HG03045 (cell line): ENCODE results near the gene ADGRV1.

Experiments used
- ATAC-seq: cut with Tn5 transposase; IDR thresholded peaks from one replicate; pipeline ENCODE4 v1.9.1; 2021; ENCODE audit warnings: mild to moderate bottlenecking, moderate library complexity; ENCODE audit not compliant: unreplicated experiment

The ADGRV1 gene

GRCh38 chr5:91178461-91178860, 619.9 kb downstream of the ADGRV1 start:
- no peak for ATAC-seq

DNA sequence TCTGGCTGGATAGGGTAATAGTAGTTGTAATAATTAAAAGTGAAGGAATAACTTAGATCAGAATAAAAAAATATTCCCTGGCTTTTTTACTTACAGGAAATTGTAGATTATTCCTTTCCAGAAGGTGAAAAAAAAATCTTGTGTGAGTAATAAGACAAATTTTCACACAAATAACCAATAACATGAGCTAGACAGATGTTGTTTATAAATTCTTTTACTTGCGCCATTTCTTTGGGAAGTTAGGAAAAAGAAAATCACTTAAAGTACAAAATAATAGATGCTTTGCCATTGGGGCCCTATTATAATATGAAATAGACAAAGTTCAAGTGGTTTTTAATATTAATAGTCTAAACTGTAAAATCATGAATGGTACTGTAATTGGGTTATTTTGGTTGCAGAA, 620.4 kb downstream of the ADGRV1 start:
- no peak for ATAC-seq

DNA sequence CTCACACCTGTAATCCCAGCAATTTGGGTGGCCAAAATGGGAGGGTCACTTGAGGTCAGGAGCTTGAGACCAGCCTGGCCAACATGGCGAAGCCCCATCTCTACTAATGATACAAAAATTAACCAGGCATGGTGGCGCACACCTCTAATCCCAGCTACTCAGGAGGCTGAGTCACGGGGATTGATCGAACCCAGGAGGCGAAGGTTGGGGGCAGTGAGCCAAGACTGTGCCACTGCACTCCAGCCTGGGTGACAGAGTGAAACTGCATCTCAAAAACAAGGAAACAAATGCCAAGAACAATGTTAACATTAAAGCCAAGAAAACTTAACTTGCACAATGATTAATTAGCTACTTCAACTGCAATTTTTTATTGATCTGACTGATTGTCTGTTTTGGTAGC, 621.9 kb downstream of the ADGRV1 start:
- no peak for ATAC-seq

GRCh38 chr5:91182763-91183162, 624.2 kb downstream of the ADGRV1 start:
- ATAC-seq = no peak

DNA sequence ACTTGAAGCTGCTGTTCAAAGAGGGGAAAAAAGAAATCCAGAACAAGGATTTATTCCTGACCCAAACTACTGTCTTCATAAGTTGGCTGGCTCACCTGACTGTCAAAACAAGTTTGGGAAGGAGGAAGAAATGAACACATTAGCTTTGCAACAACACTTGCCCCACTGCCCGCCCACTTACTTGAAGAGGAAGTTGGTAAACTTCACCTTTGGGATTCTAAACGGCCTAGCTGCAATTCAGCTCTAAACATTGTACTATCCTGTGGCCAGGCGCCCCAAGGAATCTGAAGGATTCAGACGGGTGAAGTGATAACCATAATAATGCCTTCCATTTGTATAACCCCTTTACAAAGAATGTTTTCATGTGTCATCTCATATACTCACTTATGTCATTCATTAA, 625.1 kb downstream of the ADGRV1 start:
- no peak for ATAC-seq

GRCh38 chr5:91186101-91186500, 627.5 kb downstream of the ADGRV1 start:
- no peak for ATAC-seq

DNA sequence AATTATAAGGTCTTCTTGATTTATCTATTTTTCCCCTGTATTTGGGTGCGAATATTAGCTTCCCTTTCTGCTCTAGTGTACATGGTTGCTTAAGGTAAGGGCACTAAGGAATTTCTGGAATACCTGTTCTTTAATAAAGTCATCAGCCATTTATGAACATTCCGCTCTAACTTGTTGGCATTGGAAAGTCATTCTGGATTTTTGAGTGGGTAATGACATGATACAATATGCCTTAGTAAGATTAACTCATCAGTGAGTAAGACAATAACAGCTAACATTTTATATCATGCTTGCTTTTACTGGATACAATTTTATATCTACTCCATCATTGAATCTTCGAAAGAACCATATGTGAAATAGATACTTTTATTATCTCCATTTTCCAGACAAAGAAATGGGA, 628.4 kb downstream of the ADGRV1 start:
- ATAC-seq = no peak

DNA sequence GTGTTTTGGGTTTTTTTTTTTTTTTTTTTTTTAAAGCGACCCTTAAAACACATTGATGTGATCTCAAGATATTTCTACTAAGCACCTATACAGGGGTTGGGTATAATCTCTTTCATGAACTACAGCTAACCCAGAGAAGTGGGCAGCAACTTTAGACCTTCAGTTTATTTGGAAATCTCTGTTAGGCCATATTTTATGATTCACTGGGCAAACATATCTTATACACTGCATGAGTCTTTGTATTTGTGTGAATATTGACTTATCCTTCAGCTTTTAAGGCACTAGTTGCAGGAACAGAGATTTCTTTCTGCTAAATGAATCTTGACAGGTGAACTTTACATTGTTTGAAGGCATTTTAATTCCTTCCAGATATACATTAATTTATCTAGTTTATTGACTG, 630.2 kb downstream of the ADGRV1 start:
- no peak for ATAC-seq

DNA sequence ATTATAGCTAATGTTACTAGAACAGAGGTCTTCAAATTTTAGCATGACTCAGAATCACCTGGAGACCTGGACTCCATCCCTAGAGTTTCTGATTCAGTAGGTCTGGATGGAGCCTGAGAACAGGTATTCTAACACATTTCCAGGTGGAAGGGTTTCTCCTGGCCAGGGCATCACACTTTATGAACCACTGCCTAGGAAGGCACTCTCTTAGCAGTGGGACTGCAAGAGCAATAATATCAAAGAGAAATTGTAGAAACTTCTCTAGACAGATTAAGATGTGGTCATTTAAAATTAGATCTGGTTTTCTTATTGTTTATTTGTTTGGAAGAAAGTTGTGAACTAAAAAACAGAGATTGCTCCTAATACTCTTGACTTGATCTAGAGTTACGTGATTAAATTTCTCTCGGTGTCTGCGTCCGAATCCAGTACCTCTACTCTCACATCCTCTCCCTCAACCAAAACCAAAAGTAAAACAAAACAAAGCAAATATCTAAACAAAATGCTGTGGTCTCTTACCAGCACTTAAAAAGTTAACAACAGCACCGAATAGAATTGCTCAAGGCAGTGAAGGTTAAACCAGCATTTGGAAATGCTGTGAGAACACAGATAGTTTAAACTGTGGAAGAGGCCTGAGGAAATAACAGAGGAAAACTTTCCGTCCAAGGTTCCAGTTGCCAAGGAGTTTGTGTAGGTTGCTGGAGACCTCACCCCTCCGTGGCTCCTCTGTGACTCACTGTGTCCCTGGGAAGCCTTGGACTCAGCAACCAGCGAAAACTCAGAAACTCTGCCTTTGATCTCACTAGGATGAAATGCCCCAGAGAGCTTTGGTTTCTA, 631.1 kb downstream of the ADGRV1 start:
- ATAC-seq = no peak

GRCh38 chr5:91190314-91190690, 631.7 kb downstream of the ADGRV1 start:
- no peak for ATAC-seq

GRCh38 chr5:91194824-91195381, 636.3 kb downstream of the ADGRV1 start:
- no peak for ATAC-seq

GRCh38 chr5:91200692-91201091, 642.1 kb downstream of the ADGRV1 start:
- ATAC-seq = no peak

- no peak for ATAC-seq
Measured at GRCh38 chr5:91206103-91206502, 647.5 kb downstream of the ADGRV1 start.

GRCh38 chr5:91206734-91207133, 648.1 kb downstream of the ADGRV1 start:
- no peak for ATAC-seq

DNA sequence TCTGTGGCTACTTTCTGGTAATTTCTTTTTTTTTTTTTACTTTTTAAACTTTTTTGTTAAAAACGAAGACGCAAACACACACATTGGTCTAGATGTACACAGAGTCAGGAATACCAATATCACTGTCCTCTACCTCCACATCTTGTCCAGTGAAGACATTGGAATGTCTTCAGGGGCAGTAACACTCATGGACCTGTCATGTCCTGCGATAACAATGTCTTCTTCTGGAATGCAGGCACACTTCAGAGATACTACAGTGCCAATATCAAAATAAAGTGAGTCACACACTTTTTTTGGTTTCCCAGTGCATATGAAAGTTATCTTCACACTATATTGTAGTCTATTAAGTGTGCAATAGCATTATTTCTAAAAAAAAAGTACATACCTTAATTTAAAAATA, 648.7 kb downstream of the ADGRV1 start:
- ATAC-seq = no peak

- no peak for ATAC-seq
Measured at GRCh38 chr5:91211997-91212713, 653.6 kb downstream of the ADGRV1 start.

DNA sequence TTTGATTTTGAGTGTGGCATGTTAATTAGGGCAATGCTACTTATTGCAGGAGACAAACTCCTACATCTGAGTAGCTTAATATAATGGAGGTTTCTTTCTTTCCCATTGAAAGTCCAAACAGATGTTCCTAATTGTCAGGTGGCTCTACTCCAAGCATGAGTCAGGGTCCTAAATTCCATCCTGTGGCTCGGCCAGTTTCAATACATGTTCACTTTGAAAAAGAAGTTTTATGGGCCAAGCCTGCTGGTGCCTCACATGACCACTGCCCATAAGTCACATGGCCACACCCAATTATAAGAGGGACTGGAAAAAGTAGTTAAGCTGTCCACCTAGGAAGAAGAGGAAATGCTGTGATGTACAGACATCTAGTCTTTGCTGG, 654.1 kb downstream of the ADGRV1 start:
- no peak for ATAC-seq
